NCI-H2196 (cell line): Measurements from ENCODE around the gene HIPK2.

Experiments used
- DNase-seq: peaks from one replicate; lab custom pipeline; 2025; ENCODE audit not compliant: unreplicated experiment; lab: John Stamatoyannopoulos, UW

HIPK2 gene

DNA sequence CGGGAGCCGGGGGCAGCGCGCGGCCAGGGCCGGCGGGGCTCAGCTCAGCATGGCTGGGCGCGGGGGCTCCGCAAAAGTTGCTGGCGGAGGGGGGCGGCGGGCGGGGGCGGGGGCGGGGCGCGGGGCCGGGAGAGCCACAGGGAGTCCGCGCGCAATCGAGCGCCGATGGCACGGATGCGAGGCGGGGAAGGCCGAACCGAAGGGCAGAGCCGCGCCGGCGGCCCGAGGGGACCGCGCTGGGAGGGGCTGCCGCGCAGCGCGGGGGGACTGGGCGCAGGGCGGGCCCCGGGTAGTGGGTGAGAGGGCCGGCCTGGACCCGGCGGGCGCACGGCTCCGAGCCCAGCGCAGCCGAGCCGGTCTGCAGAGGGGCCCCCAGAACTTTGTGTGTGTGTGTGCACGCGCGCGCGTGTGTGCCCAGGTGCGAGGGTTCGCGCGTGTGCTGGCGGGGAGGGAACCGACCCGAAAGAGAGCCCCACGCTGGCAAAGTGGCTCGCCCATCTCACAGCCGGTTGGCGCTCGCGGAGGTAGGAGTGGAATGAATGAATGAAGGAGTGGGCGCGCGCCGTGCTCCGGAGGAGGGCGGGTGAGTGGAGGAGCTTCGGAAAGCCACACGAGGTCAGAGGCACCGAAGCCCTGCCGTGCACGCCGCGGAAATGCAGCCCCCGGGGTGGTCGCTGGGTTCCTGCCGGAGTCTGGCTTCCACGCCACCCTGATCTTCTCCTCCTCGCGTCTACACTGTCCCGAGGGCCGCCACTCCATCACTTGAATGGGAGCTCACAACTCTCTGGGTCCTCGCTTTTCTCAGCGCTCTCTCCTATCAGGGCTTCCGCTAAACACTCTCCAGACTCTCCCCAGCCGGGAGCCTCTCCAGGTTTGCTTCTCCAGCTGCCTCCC, at the start of gene HIPK2:
Gene HIPK2 (minus strand): TSS at position 51 of the 894 bp plus-strand sequence. CDS start 375 bp downstream, outside the sequence.
- DNase-seq: peak; percentile 81

- DNase-seq: no peak
Measured at GRCh38 chr7:139827042-139827441, 49.2 kb upstream of the HIPK2 start.

DNA sequence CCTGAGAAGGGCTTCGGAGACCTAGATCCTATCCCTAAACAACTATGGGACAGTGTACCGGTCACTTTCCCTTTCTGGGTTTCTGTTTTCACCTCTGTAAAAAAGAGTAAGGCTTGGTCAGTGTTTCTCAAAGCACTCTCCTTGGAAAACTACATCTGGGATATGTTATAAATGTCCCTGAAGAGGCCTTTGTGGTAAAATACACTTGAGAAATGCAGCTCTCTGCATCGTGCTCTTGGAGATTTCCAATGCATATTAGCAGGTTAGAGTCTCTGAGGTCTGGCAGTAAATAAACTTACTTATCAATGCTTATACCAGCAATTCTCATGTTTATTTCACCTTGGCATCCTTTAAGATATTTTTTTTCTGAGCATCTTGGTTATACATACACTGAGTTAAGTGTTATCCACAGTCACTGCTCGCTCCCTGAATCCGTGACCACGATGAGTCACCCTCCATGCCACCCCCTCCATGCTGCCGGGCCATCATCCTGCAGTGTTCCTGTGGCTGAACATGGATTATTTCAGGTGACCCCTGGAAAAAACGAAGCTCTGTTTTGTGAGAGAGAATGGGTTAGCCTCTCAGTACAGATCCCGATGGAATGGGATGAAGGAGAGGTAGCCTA, 48.0 kb upstream of the HIPK2 start:
- no peak for DNase-seq

DNA sequence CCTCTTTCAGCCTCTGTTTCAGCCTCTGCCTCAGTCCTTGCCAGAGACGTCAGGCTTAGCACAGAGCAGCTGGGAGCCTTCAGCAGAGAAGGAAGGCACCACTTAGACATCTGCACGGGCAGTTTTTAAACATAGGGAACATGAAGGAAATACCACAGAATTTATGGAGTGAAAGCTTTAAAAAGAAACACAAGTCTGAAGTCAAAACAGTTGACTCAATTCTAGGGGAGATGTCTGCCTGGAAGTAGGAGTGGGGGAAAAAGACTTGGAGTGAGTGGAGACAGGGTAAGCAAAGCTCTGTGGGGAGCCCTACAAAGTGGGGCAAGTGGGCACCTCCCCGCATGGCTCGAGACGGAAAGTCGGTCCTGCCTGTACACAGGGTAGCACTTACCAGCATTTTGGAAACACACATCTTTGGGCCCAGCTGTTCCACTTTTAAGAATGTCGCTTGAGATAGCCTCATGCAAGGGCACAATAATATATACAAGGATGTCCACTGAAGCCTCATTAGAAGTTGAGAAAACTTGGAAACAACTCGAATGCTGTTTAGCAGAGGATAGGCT, 46.2 kb upstream of the HIPK2 start:
- no peak for DNase-seq

DNA sequence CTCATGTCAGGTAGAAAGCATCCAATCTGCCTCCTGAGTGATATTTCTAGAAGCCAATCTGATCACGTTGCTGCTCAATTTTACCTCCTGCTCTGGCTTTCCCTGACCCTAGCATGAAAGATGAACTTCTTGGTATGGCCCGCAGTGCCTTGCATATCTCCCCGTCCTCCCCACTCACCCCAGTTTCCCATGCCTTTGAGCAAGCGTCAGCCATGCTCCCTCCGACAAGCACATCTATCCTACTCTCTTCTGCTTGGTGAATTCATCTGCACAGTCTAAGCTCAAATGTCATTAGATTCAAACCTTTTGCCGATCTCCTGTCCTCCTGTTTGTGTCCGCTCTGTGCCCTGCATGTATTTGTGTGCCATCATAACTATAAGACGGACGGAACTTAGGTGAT, 45.1 kb upstream of the HIPK2 start:
- no peak for DNase-seq

DNA sequence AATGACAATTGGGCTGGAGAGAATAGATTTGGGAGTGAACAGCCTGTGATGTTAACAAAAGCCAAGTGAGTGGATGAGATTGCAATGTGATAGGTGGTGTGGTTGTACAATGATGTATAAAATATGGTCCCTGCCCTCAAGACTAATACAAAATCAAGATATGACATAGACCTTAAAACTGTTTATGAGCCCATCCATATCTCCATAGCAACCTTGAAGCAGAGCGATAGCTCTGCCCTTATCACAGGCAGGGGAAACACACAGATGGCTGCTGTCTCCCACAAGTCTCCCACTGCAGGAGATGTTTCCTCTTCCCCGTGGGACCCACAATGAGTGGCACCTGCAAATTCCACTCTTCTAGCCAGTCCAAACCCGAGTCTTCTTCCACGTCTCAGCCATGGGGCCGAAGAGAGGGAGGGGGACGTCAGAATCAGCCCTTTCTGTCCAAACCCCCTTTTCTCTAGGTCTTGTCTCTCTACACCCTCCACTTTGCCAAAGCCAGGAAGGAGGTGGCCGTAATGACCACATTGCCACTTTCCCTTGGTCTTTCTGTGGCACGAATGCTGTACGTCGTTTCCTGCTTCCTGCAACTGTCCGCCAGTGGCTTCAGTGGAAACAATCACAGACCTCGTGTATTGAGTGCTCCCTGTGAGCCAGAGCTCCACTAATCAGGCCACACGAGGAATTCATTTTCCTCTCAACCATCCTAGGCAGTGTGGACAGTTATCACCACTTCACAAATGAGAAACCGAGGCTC, 43.7 kb upstream of the HIPK2 start:
- DNase-seq: no peak

GRCh38 chr7:139820089-139820488, 42.3 kb upstream of the HIPK2 start:
- no peak for DNase-seq

- DNase-seq: no peak
Measured at GRCh38 chr7:139817249-139817648, 39.5 kb upstream of the HIPK2 start.

DNA sequence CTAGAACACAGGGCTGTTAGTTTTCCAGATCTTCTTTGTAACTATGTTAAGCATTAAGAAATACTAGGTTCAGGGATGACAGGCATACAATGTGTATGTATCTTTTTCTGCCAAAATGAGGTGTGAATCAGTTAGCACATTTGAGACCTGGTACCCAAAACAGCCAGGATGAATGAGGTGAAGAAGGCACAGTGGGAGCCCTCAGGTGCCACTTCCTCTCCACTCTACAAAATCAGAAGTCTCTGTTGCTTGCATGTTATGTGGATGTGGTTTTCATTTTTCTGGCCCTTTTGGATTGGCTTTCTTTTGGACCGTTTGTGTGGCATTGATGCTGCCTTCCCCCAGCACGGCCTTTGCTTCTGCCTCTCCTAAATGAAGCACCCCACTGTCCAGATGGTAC, 35.9 kb upstream of the HIPK2 start:
- no peak for DNase-seq

GRCh38 chr7:139813151-139813550, 35.4 kb upstream of the HIPK2 start:
- DNase-seq: no peak

GRCh38 chr7:139811066-139811465, 33.3 kb upstream of the HIPK2 start:
- no peak for DNase-seq

GRCh38 chr7:139808846-139809442, 31.1 kb upstream of the HIPK2 start:
- no peak for DNase-seq

DNA sequence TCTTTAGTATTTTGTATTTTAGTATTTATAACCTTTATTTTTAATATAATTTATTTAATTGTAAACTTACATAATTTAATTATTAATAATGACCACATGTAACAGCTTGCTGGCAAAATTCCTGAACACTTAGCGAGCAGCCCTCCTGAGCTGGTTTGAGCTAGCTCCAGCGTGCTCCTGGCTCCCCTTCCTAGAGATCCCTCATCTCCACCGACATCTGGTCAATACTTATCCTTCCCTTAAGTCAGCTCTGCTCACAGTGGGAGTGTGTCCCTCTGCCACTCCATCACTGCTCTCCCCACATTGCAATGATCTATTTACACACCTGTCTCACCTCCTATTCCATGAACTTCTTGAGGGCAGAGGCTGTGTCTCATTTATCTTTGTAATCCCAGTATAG, 30.6 kb upstream of the HIPK2 start:
- DNase-seq: no peak

GRCh38 chr7:139807009-139807408, 29.2 kb upstream of the HIPK2 start:
- no peak for DNase-seq

GRCh38 chr7:139804571-139804970, 26.8 kb upstream of the HIPK2 start:
- no peak for DNase-seq

- no peak for DNase-seq
Measured at GRCh38 chr7:139799586-139799985, 21.8 kb upstream of the HIPK2 start.

GRCh38 chr7:139798892-139799291, 21.1 kb upstream of the HIPK2 start:
- no peak for DNase-seq

- DNase-seq: no peak
Measured at GRCh38 chr7:139798221-139798620, 20.4 kb upstream of the HIPK2 start.

DNA sequence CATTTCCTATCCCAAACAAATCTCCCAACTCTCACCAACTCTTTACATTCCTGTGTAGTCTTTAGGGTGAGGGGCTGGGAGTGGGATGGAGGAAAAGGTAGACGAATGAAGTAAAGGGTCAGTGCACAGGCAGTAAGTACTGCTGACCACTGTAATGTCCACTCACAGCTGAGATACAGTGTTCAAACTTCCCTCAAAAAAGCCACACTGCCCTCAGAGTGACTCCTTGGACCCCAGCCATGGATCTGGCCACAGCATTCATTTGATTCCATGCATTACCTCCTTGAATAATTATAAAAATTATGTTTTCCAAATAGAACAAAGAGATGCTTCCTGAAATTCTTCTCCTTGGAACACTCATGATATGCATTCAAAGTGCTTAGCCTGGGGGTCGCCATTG, 19.8 kb upstream of the HIPK2 start:
- no peak for DNase-seq

GRCh38 chr7:139791316-139791715, 13.5 kb upstream of the HIPK2 start:
- no peak for DNase-seq

- DNase-seq: no peak
Measured at GRCh38 chr7:139784648-139785047, 6.8 kb upstream of the HIPK2 start.
